WERI-Rb-1 (cell line): ENCODE results near the gene TNFRSF6B.
"Not testable (repeated sequence)": the region's sequence is repeated elsewhere in the genome, so short reads cannot be mapped to it uniquely, and the experiment has no call there.

Source experiments
- DNase-seq: peaks from one replicate; pipeline ENCODE4 v3.0.0-alpha.2; 2020
- H3K27ac ChIP-seq: fragments of 250-450 bp; sonication (Bioruptor Pico); 2 replicates; pipeline ENCODE4 v1.5.1; 2020; ENCODE audit warnings: mild to moderate bottlenecking, moderate library complexity
- H3K27me3 ChIP-seq: fragments of 250-450 bp; sonication (Bioruptor Pico); 2 replicates; pipeline ENCODE4 v1.5.1; 2021; ENCODE audit warnings: mild to moderate bottlenecking, low read depth, moderate library complexity; ENCODE audit not compliant: insufficient read depth, severe bottlenecking
- H3K36me3 ChIP-seq: fragments of 250-450 bp; sonication (Bioruptor Pico); 2 replicates; pipeline ENCODE4 v1.5.1; 2020; ENCODE audit warnings: mild to moderate bottlenecking, moderate library complexity
- H3K4me3 ChIP-seq: 2 replicates; pipeline ENCODE4 v1.5.1; 2011; ENCODE audit warnings: low read depth, mild to moderate bottlenecking, control low read depth, low read length
- H3K9me3 ChIP-seq: fragments of 250-450 bp; sonication (Bioruptor Pico); 2 replicates; pipeline ENCODE4 v1.5.1; 2021; ENCODE audit warnings: mild to moderate bottlenecking, moderate library complexity; ENCODE audit not compliant: severe bottlenecking
- CTCF ChIP-seq: IDR thresholded peaks from 2 replicates; pipeline ENCODE4 v1.5.1; 2011; ENCODE audit warnings: low read depth, mild to moderate bottlenecking, control low read depth, inconsistent platforms, low read length

The TNFRSF6B gene

GRCh38 chr20:63657260-63657936 lies 39.1 kb upstream of the TNFRSF6B start:
- DNase-seq, result no peak
- no peaks in the 10 kb centered on the region for H3K27me3 ChIP-seq
- no peaks in the 10 kb centered on the region for H3K9me3 ChIP-seq
- peak overlapping the region; percentile 81 for H3K4me3 ChIP-seq
- TF ChIP-seq CTCF, result no peak
- peak overlapping the region; percentile 94 for H3K27ac ChIP-seq
- peaks cover 33% of the 10 kb centered on the region for H3K36me3 ChIP-seq

- H3K27ac ChIP-seq, result peak within 1 kb of the TSS; percentile 94
- no peaks in the 10 kb centered on the region for H3K9me3 ChIP-seq
- H3K27me3 ChIP-seq, result no peaks in the 10 kb centered on the region
- peak; percentile 89 for DNase-seq
- TF ChIP-seq CTCF, result no peak
- peaks cover 38% of the 10 kb centered on the region for H3K36me3 ChIP-seq
- H3K4me3 ChIP-seq, result peak within 1 kb of the TSS; percentile 81
Measured at GRCh38 chr20:63657937-63658748, 38.3 kb upstream of the TNFRSF6B start, which contains the start of gene RTEL1. Gene RTEL1, plus strand, starts transcription at chr20:63658312. Its CDS starts 1,091 bp downstream, at chr20:63659403.

- Histone ChIP-seq H3K27me3 (no peaks in the 10 kb centered on the region), H3K9me3 (no peaks in the 10 kb centered on the region), H3K4me3 (peak overlapping the region; percentile 81), H3K27ac (peak overlapping the region; percentile 94), H3K36me3 (peaks cover 43% of the 10 kb centered on the region)
- DNase-seq, result no peak
- no peak for TF ChIP-seq CTCF
Measured at GRCh38 chr20:63658749-63659187, 37.7 kb upstream of the TNFRSF6B start.

- H3K9me3 ChIP-seq, result no peaks in the 10 kb centered on the region
- H3K36me3 ChIP-seq, result peaks cover 48% of the 10 kb centered on the region
- no peaks in the 10 kb centered on the region for H3K27me3 ChIP-seq
- TF ChIP-seq CTCF, result no peak
- no peak for DNase-seq
- no peak overlapping the region; the same call in 1 of the 2 replicates for H3K4me3 ChIP-seq
- peak overlapping the region; percentile 94; the same call in 1 of the 2 replicates for H3K27ac ChIP-seq
Measured at GRCh38 chr20:63659370-63659769, 37.1 kb upstream of the TNFRSF6B start.

GRCh38 chr20:63660174-63660573 lies 36.3 kb upstream of the TNFRSF6B start:
- peaks cover 53% of the 10 kb centered on the region for H3K36me3 ChIP-seq
- not testable (repeated sequence) for H3K27me3 ChIP-seq, H3K4me3 ChIP-seq, DNase-seq, H3K27ac ChIP-seq, H3K9me3 ChIP-seq

GRCh38 chr20:63660622-63661021 lies 35.8 kb upstream of the TNFRSF6B start:
- H3K9me3 ChIP-seq, result no peaks in the 10 kb centered on the region
- no peak overlapping the region for H3K4me3 ChIP-seq
- no peak for TF ChIP-seq CTCF
- no peaks in the 10 kb centered on the region for H3K27me3 ChIP-seq
- H3K36me3 ChIP-seq, result peaks cover 56% of the 10 kb centered on the region
- no peak for DNase-seq
- no peak overlapping the region for H3K27ac ChIP-seq
